IPS-11a (cell line): ENCODE data around the gene CSF3R.

Source experiments
- H3K4me3 ChIP-seq: one replicate; pipeline ENCODE4 v1.5.1; 2013; ENCODE audit warnings: low read depth, low read length, control low read depth

CSF3R gene

GRCh38 chr1:36421649-36422048 lies 61.1 kb downstream of the CSF3R start:
- H3K4me3 ChIP-seq, result no peak overlapping the region

GRCh38 chr1:36420836-36421317 lies 61.8 kb downstream of the CSF3R start:
- no peak overlapping the region for H3K4me3 ChIP-seq

- H3K4me3 ChIP-seq, result no peak overlapping the region
Measured at GRCh38 chr1:36420409-36420808, 62.3 kb downstream of the CSF3R start.

GRCh38 chr1:36419569-36419968 lies 63.1 kb downstream of the CSF3R start:
- H3K4me3 ChIP-seq, result no peak overlapping the region

GRCh38 chr1:36419140-36419539 lies 63.6 kb downstream of the CSF3R start:
- H3K4me3 ChIP-seq, result no peak overlapping the region

GRCh38 chr1:36417931-36418330 lies 64.8 kb downstream of the CSF3R start:
- H3K4me3 ChIP-seq, result no peak overlapping the region
